Neural progenitor cell (in vitro differentiated cells): ENCODE results near the gene TPPP3.

ENCODE experiments used
- EZH2 ChIP-seq: fragments of 200-600 bp; sonication (generic); IDR thresholded peaks from 2 replicates; pipeline ENCODE4 v1.6.1; 2017; ENCODE audit warnings: antibody characterized with exemption, mild to moderate bottlenecking, moderate library complexity
- EZH2phosphoT487 ChIP-seq: fragments of 200-600 bp; sonication (generic); IDR thresholded peaks from 2 replicates; pipeline ENCODE4 v1.6.1; 2017; ENCODE audit warnings: antibody characterized with exemption
- TF ChIP-seq, protein P1 (sequence below): fragments of 200-600 bp; sonication (generic); IDR thresholded peaks from 2 replicates; pipeline ENCODE4 v1.5.1; 2017; ENCODE audit warnings: antibody characterized with exemption, mild to moderate bottlenecking

GRCh38 chr16:67441907-67442306 is 48.6 kb upstream of the TPPP3 start:
- TF ChIP-seq, protein P1, sequence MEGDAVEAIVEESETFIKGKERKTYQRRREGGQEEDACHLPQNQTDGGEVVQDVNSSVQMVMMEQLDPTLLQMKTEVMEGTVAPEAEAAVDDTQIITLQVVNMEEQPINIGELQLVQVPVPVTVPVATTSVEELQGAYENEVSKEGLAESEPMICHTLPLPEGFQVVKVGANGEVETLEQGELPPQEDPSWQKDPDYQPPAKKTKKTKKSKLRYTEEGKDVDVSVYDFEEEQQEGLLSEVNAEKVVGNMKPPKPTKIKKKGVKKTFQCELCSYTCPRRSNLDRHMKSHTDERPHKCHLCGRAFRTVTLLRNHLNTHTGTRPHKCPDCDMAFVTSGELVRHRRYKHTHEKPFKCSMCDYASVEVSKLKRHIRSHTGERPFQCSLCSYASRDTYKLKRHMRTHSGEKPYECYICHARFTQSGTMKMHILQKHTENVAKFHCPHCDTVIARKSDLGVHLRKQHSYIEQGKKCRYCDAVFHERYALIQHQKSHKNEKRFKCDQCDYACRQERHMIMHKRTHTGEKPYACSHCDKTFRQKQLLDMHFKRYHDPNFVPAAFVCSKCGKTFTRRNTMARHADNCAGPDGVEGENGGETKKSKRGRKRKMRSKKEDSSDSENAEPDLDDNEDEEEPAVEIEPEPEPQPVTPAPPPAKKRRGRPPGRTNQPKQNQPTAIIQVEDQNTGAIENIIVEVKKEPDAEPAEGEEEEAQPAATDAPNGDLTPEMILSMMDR = no peak
- TF ChIP-seq EZH2 (no peak), EZH2phosphoT487 (no peak)
